GM23338 (cell line): ENCODE measurements around the gene SLX4. TPM values are rescaled to one million over a fixed set of nuclear protein-coding genes. Genes with fewer than 3 reads are reported as not detected.

Source experiments
- ATAC-seq: fragments of 200-7000 bp; cut with Tn5 transposase; 3 replicates; pipeline ENCODE4 v1.9.1; 2020
- DNase-seq: peaks from one replicate; pipeline ENCODE4 v3.0.0-alpha.2; 2015; ENCODE audit warnings: low spot score
- H2AFZ ChIP-seq: fragments of 200-600 bp; sonication (generic); 2 replicates; pipeline ENCODE4 v1.8.0; 2016; ENCODE audit warnings: antibody characterized with exemption, mild to moderate bottlenecking, moderate library complexity
- H3F3A ChIP-seq: fragments of 200-600 bp; sonication (generic); replicated peaks from 2 replicates; pipeline ENCODE4 v1.8.0; 2017; ENCODE audit warnings: antibody characterized with exemption, mixed run types, low read depth
- H3K27ac ChIP-seq: fragments of 200-600 bp; sonication (generic); 2 replicates; pipeline ENCODE4 v1.6.1; 2016; ENCODE audit warnings: low read depth
- H3K27me3 ChIP-seq: fragments of 200-600 bp; sonication (generic); 2 replicates; pipeline ENCODE4 v1.8.0; 2016; ENCODE audit warnings: mild to moderate bottlenecking, mixed run types, moderate library complexity; ENCODE audit not compliant: insufficient read depth
- H3K36me3 ChIP-seq: fragments of 200-600 bp; sonication (generic); 2 replicates; pipeline ENCODE4 v1.8.0; 2016; ENCODE audit warnings: mild to moderate bottlenecking; ENCODE audit not compliant: insufficient read depth
- H3K4me1 ChIP-seq: fragments of 200-600 bp; sonication (generic); 2 replicates; pipeline ENCODE4 v1.8.0; 2016; ENCODE audit warnings: mild to moderate bottlenecking, moderate library complexity; ENCODE audit not compliant: insufficient read depth
- H3K4me2 ChIP-seq: fragments of 200-600 bp; sonication (generic); 2 replicates; pipeline ENCODE4 v1.7.1; 2017; ENCODE audit warnings: mixed run types
- H3K4me3 ChIP-seq: fragments of 200-600 bp; sonication (generic); 2 replicates; pipeline ENCODE4 v1.6.1; 2016; ENCODE audit warnings: mixed run types
- H3K79me2 ChIP-seq: fragments of 200-600 bp; sonication (generic); replicated peaks from 2 replicates; pipeline ENCODE4 v1.8.0; 2017; ENCODE audit warnings: mild to moderate bottlenecking; ENCODE audit not compliant: insufficient read depth
- H3K9me2 ChIP-seq: fragments of 200-600 bp; sonication (generic); 2 replicates; pipeline ENCODE4 v1.8.0; 2017; ENCODE audit not compliant: insufficient read depth
- H4K20me1 ChIP-seq: fragments of 200-600 bp; sonication (generic); replicated peaks from 2 replicates; pipeline ENCODE4 v1.8.0; 2017; ENCODE audit warnings: mild to moderate bottlenecking; ENCODE audit not compliant: insufficient read depth
- H3K27ac Mint-ChIP-seq: 2 replicates; pipeline ENCODE4 v1.8.0; 2020; ENCODE audit warnings: inconsistent platforms, mild to moderate bottlenecking, moderate library complexity, mixed read lengths
- H3K27me3 Mint-ChIP-seq: 3 replicates; pipeline ENCODE4 v1.8.0; 2022; ENCODE audit warnings: low read depth, mild to moderate bottlenecking, moderate library complexity, mixed read lengths, inconsistent platforms; ENCODE audit not compliant: insufficient read depth, poor library complexity
- H3K36me3 Mint-ChIP-seq: 3 replicates; pipeline ENCODE4 v1.8.0; 2021; ENCODE audit warnings: low read depth, mild to moderate bottlenecking, inconsistent platforms, moderate library complexity, mixed read lengths
- H3K4me1 Mint-ChIP-seq: 3 replicates; pipeline ENCODE4 v1.8.0; 2020; ENCODE audit warnings: mild to moderate bottlenecking, inconsistent platforms, mixed read lengths
- H3K4me3 Mint-ChIP-seq: 3 replicates; pipeline ENCODE4 v1.8.0; 2021; ENCODE audit warnings: moderate library complexity, mild to moderate bottlenecking, inconsistent platforms, mixed read lengths
- H3K9me3 Mint-ChIP-seq: 3 replicates; pipeline ENCODE4 v1.8.0; 2020; ENCODE audit warnings: moderate library complexity, mild to moderate bottlenecking, inconsistent platforms, mixed read lengths
- CREB1 ChIP-seq: fragments of 250-450 bp; sonication (Bioruptor Pico); IDR thresholded peaks from 2 replicates; pipeline ENCODE4 v1.5.0; 2020; ENCODE audit warnings: low read depth, mild to moderate bottlenecking, moderate library complexity
- EZH2 ChIP-seq: fragments of 200-600 bp; sonication (generic); IDR thresholded peaks from one replicate; pipeline ENCODE4 v1.8.0; 2017; ENCODE audit warnings: antibody characterized with exemption, mild to moderate bottlenecking, low read depth; ENCODE audit not compliant: unreplicated experiment
- EZH2phosphoT487 ChIP-seq: fragments of 200-600 bp; sonication (generic); IDR thresholded peaks from one replicate; pipeline ENCODE4 v1.8.1; 2018; ENCODE audit warnings: antibody characterized with exemption; ENCODE audit not compliant: unreplicated experiment
- JUNB ChIP-seq: IDR thresholded peaks from one replicate; pipeline ENCODE4 v1.6.1; 2016; ENCODE audit warnings: antibody characterized with exemption; ENCODE audit not compliant: unreplicated experiment
- NANOG ChIP-seq: IDR thresholded peaks from 2 replicates; pipeline ENCODE4 v1.6.1; 2016; ENCODE audit warnings: antibody characterized with exemption, borderline replicate concordance
- POLR2AphosphoS5 ChIP-seq: IDR thresholded peaks from 2 replicates; pipeline ENCODE4 v1.6.1; 2016; ENCODE audit warnings: antibody characterized with exemption, low read depth
- STAT1 ChIP-seq: IDR thresholded peaks from one replicate; pipeline ENCODE4 v1.6.1; 2016; ENCODE audit warnings: antibody characterized with exemption; ENCODE audit not compliant: unreplicated experiment
- ZNF114 ChIP-seq: fragments of 250-450 bp; sonication (Bioruptor Pico); IDR thresholded peaks from 2 replicates; pipeline ENCODE4 v1.5.0; 2020; ENCODE audit warnings: mild to moderate bottlenecking, moderate library complexity
- ZNF331 ChIP-seq: fragments of 250-450 bp; sonication (Bioruptor Pico); IDR thresholded peaks from 2 replicates; pipeline ENCODE4 v1.5.0; 2020; ENCODE audit warnings: low read depth, mild to moderate bottlenecking, moderate library complexity
- polyA plus RNA-seq: library from polyadenylated mRNA; unstranded; fragments of >200 nt; fragmentation: Nextera tagmentation; extraction: Ambion mirVana; gene quantifications from 2 replicates; pipeline ENCODE4 v1.2.1, GENCODE V29; 2016
- total RNA-seq: library from RNA; depleted of rRNA; stranded (reverse); fragments of >200 nt; shearing (Covaris generic); gene quantifications from 2 replicates; pipeline ENCODE4 v1.2.3, GENCODE V29; 2014
- TF ChIP-seq, protein P1 (sequence below): IDR thresholded peaks from one replicate; pipeline ENCODE4 v1.6.1; 2018; ENCODE audit warnings: antibody characterized with exemption; ENCODE audit not compliant: unreplicated experiment
- TF ChIP-seq, protein P2 (sequence below): fragments of 250-450 bp; sonication (Bioruptor Pico); IDR thresholded peaks from 2 replicates; pipeline ENCODE4 v1.5.0; 2020; ENCODE audit warnings: mild to moderate bottlenecking, moderate library complexity
- TF ChIP-seq, protein P3 (sequence below), 2 experiments: fragments of 200-600 bp in 1 of 2; sonication (generic) in 1 of 2; conservative IDR thresholded peaks; 2 replicates each; pipeline versions ENCODE4 v1.5.1 to v1.6.1; 2016 to 2017; ENCODE audit warnings: antibody characterized with exemption in 2 of 2, low read depth in 2 of 2, mild to moderate bottlenecking in 2 of 2, moderate library complexity in 1 of 2
- TF ChIP-seq, protein P4 (sequence below): IDR thresholded peaks from 2 replicates; pipeline ENCODE4 v1.6.1; 2016; ENCODE audit warnings: antibody characterized with exemption

SLX4 gene
- total and polyA plus RNA-seq, 2 experiments from 2014 or later = 3.0 to 15.2 TPM

DNA sequence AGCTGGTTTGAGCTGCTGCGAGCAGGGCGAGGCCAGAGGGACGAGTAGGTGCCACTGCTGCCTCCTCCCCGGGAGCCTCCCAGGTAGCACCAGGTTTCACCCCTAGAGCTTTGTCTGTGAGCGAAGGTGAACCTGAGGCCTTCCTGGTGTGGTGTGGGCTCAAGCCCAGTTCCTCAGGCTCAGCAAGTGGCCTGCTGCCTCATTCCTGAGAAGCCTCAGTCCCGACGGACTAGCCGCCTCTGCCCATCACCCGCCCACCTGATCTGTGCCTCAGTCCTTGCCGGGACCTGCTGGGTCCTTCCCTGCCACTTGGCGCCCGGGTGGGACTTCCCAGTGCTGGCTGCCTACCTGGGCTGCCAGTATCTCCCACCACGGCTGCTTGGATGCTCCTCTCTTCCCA, 35.9 kb downstream of the SLX4 start:
- Histone ChIP-seq H4K20me1 (no peaks in the 10 kb centered on the region), H3K4me1 (no peaks in the 10 kb centered on the region), H3K36me3 (no peaks in the 10 kb centered on the region), H3K79me2 (no peaks in the 10 kb centered on the region), H3K27me3 (no peaks in the 10 kb centered on the region), H3F3A (no peaks in the 10 kb centered on the region), H3K9me2 (no peaks in the 10 kb centered on the region), H3K4me2 (no peak overlapping the region), H3K27ac (no peak overlapping the region), H2AFZ (no peak overlapping the region), H3K4me3 (no peak overlapping the region)
- no peak for DNase-seq
- Mint-ChIP-seq H3K9me3 (peaks cover 6% of the 10 kb centered on the region), H3K27me3 (peaks cover 5% of the 10 kb centered on the region), H3K27ac (no peak overlapping the region), H3K4me3 (no peak overlapping the region), H3K4me1 (peaks cover 15% of the 10 kb centered on the region), H3K36me3 (peaks cover 2% of the 10 kb centered on the region)
- ATAC-seq = no peak
- no peak for TF ChIP-seq EZH2
- no peak for TF ChIP-seq POLR2AphosphoS5
- TF ChIP-seq JUNB = no peak
- TF ChIP-seq, protein P1, sequence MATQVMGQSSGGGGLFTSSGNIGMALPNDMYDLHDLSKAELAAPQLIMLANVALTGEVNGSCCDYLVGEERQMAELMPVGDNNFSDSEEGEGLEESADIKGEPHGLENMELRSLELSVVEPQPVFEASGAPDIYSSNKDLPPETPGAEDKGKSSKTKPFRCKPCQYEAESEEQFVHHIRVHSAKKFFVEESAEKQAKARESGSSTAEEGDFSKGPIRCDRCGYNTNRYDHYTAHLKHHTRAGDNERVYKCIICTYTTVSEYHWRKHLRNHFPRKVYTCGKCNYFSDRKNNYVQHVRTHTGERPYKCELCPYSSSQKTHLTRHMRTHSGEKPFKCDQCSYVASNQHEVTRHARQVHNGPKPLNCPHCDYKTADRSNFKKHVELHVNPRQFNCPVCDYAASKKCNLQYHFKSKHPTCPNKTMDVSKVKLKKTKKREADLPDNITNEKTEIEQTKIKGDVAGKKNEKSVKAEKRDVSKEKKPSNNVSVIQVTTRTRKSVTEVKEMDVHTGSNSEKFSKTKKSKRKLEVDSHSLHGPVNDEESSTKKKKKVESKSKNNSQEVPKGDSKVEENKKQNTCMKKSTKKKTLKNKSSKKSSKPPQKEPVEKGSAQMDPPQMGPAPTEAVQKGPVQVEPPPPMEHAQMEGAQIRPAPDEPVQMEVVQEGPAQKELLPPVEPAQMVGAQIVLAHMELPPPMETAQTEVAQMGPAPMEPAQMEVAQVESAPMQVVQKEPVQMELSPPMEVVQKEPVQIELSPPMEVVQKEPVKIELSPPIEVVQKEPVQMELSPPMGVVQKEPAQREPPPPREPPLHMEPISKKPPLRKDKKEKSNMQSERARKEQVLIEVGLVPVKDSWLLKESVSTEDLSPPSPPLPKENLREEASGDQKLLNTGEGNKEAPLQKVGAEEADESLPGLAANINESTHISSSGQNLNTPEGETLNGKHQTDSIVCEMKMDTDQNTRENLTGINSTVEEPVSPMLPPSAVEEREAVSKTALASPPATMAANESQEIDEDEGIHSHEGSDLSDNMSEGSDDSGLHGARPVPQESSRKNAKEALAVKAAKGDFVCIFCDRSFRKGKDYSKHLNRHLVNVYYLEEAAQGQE = no peak
- TF ChIP-seq EZH2phosphoT487 = no peak
- TF ChIP-seq, protein P2, sequence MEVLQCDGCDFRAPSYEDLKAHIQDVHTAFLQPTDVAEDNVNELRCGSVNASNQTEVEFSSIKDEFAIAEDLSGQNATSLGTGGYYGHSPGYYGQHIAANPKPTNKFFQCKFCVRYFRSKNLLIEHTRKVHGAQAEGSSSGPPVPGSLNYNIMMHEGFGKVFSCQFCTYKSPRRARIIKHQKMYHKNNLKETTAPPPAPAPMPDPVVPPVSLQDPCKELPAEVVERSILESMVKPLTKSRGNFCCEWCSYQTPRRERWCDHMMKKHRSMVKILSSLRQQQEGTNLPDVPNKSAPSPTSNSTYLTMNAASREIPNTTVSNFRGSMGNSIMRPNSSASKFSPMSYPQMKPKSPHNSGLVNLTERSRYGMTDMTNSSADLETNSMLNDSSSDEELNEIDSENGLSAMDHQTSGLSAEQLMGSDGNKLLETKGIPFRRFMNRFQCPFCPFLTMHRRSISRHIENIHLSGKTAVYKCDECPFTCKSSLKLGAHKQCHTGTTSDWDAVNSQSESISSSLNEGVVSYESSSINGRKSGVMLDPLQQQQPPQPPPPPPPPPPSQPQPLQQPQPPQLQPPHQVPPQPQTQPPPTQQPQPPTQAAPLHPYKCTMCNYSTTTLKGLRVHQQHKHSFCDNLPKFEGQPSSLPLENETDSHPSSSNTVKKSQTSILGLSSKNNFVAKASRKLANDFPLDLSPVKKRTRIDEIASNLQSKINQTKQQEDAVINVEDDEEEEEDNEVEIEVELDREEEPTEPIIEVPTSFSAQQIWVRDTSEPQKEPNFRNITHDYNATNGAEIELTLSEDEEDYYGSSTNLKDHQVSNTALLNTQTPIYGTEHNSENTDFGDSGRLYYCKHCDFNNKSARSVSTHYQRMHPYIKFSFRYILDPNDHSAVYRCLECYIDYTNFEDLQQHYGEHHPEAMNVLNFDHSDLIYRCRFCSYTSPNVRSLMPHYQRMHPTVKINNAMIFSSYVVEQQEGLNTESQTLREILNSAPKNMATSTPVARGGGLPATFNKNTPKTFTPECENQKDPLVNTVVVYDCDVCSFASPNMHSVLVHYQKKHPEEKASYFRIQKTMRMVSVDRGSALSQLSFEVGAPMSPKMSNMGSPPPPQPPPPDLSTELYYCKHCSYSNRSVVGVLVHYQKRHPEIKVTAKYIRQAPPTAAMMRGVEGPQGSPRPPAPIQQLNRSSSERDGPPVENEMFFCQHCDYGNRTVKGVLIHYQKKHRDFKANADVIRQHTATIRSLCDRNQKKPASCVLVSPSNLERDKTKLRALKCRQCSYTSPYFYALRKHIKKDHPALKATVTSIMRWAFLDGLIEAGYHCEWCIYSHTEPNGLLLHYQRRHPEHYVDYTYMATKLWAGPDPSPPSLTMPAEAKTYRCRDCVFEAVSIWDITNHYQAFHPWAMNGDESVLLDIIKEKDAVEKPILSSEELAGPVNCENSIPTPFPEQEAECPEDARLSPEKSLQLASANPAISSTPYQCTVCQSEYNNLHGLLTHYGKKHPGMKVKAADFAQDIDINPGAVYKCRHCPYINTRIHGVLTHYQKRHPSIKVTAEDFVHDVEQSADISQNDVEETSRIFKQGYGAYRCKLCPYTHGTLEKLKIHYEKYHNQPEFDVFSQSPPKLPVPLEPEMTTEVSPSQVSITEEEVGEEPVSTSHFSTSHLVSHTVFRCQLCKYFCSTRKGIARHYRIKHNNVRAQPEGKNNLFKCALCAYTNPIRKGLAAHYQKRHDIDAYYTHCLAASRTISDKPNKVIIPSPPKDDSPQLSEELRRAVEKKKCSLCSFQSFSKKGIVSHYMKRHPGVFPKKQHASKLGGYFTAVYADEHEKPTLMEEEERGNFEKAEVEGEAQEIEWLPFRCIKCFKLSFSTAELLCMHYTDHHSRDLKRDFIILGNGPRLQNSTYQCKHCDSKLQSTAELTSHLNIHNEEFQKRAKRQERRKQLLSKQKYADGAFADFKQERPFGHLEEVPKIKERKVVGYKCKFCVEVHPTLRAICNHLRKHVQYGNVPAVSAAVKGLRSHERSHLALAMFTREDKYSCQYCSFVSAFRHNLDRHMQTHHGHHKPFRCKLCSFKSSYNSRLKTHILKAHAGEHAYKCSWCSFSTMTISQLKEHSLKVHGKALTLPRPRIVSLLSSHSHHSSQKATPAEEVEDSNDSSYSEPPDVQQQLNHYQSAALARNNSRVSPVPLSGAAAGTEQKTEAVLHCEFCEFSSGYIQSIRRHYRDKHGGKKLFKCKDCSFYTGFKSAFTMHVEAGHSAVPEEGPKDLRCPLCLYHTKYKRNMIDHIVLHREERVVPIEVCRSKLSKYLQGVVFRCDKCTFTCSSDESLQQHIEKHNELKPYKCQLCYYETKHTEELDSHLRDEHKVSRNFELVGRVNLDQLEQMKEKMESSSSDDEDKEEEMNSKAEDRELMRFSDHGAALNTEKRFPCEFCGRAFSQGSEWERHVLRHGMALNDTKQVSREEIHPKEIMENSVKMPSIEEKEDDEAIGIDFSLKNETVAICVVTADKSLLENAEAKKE = no peak
- TF ChIP-seq, protein P3, sequence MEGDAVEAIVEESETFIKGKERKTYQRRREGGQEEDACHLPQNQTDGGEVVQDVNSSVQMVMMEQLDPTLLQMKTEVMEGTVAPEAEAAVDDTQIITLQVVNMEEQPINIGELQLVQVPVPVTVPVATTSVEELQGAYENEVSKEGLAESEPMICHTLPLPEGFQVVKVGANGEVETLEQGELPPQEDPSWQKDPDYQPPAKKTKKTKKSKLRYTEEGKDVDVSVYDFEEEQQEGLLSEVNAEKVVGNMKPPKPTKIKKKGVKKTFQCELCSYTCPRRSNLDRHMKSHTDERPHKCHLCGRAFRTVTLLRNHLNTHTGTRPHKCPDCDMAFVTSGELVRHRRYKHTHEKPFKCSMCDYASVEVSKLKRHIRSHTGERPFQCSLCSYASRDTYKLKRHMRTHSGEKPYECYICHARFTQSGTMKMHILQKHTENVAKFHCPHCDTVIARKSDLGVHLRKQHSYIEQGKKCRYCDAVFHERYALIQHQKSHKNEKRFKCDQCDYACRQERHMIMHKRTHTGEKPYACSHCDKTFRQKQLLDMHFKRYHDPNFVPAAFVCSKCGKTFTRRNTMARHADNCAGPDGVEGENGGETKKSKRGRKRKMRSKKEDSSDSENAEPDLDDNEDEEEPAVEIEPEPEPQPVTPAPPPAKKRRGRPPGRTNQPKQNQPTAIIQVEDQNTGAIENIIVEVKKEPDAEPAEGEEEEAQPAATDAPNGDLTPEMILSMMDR (conservative IDR thresholded peaks at IDR 0.05; ENCODE audit: low read depth in 2 of 2) = no peak
- TF ChIP-seq, protein P4, sequence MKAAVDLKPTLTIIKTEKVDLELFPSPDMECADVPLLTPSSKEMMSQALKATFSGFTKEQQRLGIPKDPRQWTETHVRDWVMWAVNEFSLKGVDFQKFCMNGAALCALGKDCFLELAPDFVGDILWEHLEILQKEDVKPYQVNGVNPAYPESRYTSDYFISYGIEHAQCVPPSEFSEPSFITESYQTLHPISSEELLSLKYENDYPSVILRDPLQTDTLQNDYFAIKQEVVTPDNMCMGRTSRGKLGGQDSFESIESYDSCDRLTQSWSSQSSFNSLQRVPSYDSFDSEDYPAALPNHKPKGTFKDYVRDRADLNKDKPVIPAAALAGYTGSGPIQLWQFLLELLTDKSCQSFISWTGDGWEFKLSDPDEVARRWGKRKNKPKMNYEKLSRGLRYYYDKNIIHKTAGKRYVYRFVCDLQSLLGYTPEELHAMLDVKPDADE = no peak
- TF ChIP-seq ZNF331 (CRISPR knock-in tag) = no peak
- TF ChIP-seq STAT1 = no peak
- no peak for TF ChIP-seq NANOG
- TF ChIP-seq CREB1 (CRISPR knock-in tag) = no peak
- TF ChIP-seq ZNF114 (CRISPR knock-in tag) = no peak
